ENCODE measurements around the gene CD244.

The CD244 gene

DNA sequence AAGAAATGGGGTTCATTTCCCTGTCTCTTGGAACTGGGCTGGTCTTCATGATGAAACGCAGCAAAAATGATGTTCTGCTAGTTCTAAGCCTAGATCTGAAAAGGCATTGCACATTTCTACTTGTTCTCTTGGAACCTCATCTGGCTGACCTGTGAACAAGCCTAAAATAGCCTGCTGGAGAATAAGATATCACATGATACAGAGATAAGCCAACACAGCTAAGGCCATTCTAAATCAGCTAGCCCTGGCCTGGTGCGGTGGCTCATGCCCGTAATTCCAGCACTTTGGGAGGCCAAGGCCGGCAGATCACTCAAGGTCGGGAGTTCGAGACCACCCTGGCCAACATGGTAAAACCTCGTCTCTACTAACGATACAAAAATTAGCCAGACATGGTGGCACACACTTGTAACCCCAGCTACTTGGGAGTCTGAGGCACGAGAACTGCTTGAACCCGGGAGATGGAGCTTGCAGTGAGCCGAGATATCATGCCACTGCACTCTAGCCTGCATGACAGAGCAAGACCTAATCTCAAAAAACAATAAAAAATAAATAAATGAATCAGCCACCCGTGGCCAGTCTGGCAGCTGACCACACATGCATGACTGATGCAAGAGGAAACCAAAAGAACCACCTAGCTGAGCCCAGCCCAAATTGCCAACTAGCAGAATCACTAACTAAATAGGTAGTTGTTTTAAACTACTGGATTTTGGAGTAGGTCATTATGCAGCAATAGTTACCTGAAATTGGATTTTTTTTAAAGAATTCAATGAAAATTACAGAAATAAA is 18.0 kb downstream of the CD244 start:
- DNase-seq (ENCODE audit: low read depth) = no peak
- TF ChIP-seq, protein P1, sequence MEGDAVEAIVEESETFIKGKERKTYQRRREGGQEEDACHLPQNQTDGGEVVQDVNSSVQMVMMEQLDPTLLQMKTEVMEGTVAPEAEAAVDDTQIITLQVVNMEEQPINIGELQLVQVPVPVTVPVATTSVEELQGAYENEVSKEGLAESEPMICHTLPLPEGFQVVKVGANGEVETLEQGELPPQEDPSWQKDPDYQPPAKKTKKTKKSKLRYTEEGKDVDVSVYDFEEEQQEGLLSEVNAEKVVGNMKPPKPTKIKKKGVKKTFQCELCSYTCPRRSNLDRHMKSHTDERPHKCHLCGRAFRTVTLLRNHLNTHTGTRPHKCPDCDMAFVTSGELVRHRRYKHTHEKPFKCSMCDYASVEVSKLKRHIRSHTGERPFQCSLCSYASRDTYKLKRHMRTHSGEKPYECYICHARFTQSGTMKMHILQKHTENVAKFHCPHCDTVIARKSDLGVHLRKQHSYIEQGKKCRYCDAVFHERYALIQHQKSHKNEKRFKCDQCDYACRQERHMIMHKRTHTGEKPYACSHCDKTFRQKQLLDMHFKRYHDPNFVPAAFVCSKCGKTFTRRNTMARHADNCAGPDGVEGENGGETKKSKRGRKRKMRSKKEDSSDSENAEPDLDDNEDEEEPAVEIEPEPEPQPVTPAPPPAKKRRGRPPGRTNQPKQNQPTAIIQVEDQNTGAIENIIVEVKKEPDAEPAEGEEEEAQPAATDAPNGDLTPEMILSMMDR (conservative IDR thresholded peaks at IDR 0.05; ENCODE audit: low read depth, low read length) = no peak
- no peak overlapping the region for H3K4me3 ChIP-seq (ENCODE audit: low read depth, low read length)

DNA sequence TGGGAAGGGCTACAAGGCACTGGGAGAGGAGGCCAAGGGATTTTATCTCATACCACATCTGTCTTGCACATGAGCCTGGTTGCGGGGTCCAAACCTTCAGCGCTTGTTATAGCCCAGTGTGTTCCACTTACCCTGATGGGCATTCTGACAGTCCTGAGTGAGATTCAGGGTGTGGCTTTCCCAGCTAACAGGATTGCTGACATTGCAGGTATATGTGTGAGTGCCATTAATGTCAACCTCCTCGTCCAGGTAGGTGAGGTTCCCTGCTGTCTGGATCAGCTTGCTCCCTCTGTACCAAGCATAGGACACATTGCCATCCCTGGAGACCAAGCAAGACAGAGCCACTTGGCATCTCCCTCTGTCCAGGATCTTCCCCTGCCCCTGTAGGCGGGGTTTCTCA is 21.6 kb downstream of the CD244 start:
- TF ChIP-seq, protein P1 (conservative IDR thresholded peaks at IDR 0.05; ENCODE audit: low read depth, low read length) = no peak
- DNase-seq (ENCODE audit: low read depth) = no peak
- H3K4me3 ChIP-seq (ENCODE audit: low read depth, low read length) = no peak overlapping the region

DNA sequence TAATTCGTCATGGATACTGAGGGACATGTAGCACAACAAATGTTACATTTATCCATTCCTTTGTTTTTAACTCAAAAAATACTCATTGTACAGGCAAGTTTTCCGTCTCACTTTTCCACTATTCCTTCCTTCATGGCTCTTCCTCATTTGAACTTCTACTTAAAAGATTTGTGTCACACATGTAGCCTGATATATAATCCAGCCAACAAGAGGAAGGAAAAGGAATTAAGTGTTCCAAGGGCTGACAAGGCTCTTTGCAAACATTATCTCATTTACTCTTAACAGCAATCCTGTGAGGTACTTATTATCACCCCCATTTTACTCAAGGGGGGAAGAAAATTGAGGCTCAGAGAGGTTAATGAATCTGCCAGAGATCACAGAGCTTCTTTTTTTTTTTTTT is 22.9 kb downstream of the CD244 start:
- TF ChIP-seq, protein P1 (conservative IDR thresholded peaks at IDR 0.05; ENCODE audit: low read depth, low read length) = no peak

DNA sequence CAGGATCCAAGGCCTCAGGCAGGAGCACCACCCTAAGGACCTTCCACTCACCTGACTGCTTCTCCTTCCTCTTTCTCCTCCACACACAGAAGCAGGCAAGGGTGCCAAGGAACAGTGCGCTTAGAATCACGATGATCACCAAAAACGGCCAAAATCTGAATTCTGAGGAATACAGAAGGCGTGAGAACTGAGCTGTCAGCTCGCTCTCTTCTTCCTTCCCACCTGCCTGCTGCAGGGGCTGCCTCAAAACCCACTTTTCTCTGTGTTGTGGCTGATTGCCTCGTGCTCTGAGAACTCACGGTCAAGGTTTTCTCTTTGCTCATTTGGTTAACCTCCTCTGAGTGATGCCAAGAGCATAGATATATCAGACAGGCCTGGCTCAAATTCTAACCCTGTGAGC is 23.8 kb downstream of the CD244 start:
- TF ChIP-seq, protein P1 (conservative IDR thresholded peaks at IDR 0.05; ENCODE audit: low read depth, low read length) = no peak
- DNase-seq (ENCODE audit: low read depth) = no peak
- H3K4me3 ChIP-seq (ENCODE audit: low read depth, low read length) = no peak overlapping the region

More for the DNA sequence above, 22.9 kb downstream of the CD244 start:
- DNase-seq (ENCODE audit: low read depth) = no peak
- no peak overlapping the region for H3K4me3 ChIP-seq (ENCODE audit: low read depth, low read length)

DNA sequence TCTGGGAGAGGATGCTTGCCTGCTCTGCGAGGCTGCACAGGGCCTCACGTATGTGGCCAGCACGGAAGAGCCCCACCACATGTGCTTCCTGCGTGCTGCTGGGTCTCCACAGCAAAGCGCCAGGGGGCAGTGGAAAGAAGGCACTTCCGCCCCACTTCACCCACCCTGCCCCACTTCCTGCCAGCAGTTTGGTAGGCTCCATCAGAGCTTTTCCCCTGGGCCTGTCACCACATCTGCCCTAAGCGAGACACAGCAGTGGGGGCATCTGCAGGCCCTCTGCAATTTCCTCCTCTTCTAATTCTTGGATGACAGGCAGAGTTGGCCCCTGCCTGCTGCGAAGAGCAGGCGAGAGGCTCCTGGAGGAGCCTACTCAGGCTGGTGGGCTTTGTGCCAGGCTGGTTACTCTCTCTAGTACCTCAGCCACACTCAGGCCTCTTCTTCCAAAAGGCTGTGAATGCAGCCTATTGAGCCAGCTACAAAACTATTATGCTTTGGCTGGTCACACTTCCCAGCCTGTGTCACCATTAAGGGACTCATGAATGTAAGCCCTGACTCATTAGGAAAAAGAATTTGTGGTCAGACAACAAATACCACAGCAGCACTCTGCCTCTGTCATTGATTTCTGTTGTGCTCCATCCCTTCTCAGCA is 25.0 kb downstream of the CD244 start:
- no peak for DNase-seq (ENCODE audit: low read depth)
- H3K4me3 ChIP-seq (ENCODE audit: low read depth, low read length) = no peak overlapping the region
- TF ChIP-seq, protein P1 (conservative IDR thresholded peaks at IDR 0.05; ENCODE audit: low read depth, low read length) = peak; percentile 13

DNA sequence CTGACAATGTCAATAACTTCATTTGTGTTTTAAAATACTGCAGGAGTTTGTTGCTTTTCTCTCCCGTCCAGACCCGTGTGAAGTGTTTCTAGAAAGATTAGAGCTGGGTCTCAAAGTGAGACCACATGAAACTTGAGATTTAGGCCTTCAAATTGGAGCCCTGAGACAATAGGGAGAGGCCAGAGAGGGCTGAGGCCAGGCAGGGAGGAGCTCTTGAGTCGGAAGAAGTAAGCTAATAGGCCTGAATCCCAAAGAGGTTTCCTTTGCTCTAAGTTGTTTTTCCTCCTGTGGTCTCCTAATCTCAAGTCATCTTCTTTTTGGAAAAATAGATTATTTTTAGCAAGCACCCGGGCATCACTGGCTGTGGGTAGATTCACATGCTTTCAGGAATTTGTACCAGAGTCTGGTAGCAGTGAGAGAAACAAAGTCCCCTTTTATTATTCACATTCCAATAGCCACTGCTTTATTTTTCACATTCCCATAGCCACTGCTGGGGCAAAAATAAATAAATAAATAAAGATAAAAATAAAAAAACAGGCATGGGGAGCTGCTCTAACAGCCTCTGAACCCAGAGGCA is 25.6 kb downstream of the CD244 start:
- no peak overlapping the region for H3K4me3 ChIP-seq (ENCODE audit: low read depth, low read length)
- no peak for DNase-seq (ENCODE audit: low read depth)
- TF ChIP-seq, protein P1 (conservative IDR thresholded peaks at IDR 0.05; ENCODE audit: low read depth, low read length) = no peak
